Stomach (tissue), 9 donors: Measurements from ENCODE around the gene HTR6. TPM values are rescaled to one million over a fixed set of nuclear protein-coding genes. Genes with fewer than 3 reads are reported as not detected.

Source experiments
- DNase-seq, 2 donors: peaks; one replicate each; pipeline versions ENCODE4 v3.0.0 to v3.0.0-alpha.2; 2013 to 2019
- H3K27ac ChIP-seq, 5 donors: fragments of 200-600 bp in 4 of 5; sonication (generic) in 4 of 5; one replicate each; pipeline ENCODE4 v1.5.1; 2013 to 2019; ENCODE audit warnings: mild to moderate bottlenecking in 1 of 5, moderate library complexity in 1 of 5
- H3K27me3 ChIP-seq, 3 donors: fragments of 200-600 bp; sonication (generic); one replicate each; pipeline ENCODE4 v1.5.1; 2017 to 2019; ENCODE audit warnings: mixed run types in 1 of 3
- H3K36me3 ChIP-seq, 4 donors: fragments of 200-600 bp; sonication (generic); 1 replicate in 3 of 4; 2 replicates in 1 of 4; pipeline ENCODE4 v1.5.1; 2016 to 2019
- H3K4me1 ChIP-seq, 4 donors: fragments of 200-600 bp; sonication (generic); one replicate each; pipeline ENCODE4 v1.5.1; 2016 to 2019
- H3K4me3 ChIP-seq, 4 donors: fragments of 200-600 bp; sonication (generic) in 3 of 4; one replicate each; pipeline ENCODE4 v1.5.1; 2016 to 2019; ENCODE audit warnings: mild to moderate bottlenecking in 1 of 4
- H3K9me3 ChIP-seq, 4 donors: fragments of 200-600 bp; sonication (generic); one replicate each; pipeline ENCODE4 v1.5.1; 2016 to 2019
- EP300 ChIP-seq: sonication (generic); formaldehyde crosslinking; IDR thresholded peaks from one replicate; pipeline ENCODE4 v1.6.1; 2017; ENCODE audit warnings: antibody characterized with exemption
- POLR2A ChIP-seq, 4 donors: fragments of 450-650 bp; IDR thresholded peaks; one replicate each; pipeline ENCODE4 v1.6.1; 2016; ENCODE audit warnings: antibody characterized with exemption in 4 of 4, control low read depth in 2 of 4, mild to moderate bottlenecking in 1 of 4, moderate library complexity in 1 of 4
- POLR2AphosphoS5 ChIP-seq, 3 donors: sonication (generic); formaldehyde crosslinking; IDR thresholded peaks; one replicate each; pipeline ENCODE4 v1.6.1; 2016; ENCODE audit warnings: antibody characterized with exemption in 3 of 3
- WGBS, 5 donors: extraction: QIAGEN DNeasy Blood & Tissue Kit in 3 of 5; methylation state at CpG; one replicate each; pipeline versions ENCODE4 v1.1.5 to v1.1.7; 2013 to 2018; 5-methylcytosine and 5-hydroxymethylcytosine counted together
- intact Hi-C: fragments of 100-400 bp; cut with DNase I; formaldehyde crosslinking; loops from one replicate; pipeline ENCODE4 v1.15.1; 2023; ENCODE audit warnings: low total_unique reads
- polyA plus RNA-seq, 3 donors: library from polyadenylated mRNA; stranded (reverse); fragments of 200-250 nt; gene quantifications; one replicate each; pipeline ENCODE4 v1.2.3, GENCODE V29; 2013
- total RNA-seq, 5 donors: library from RNA; depleted of rRNA; stranded (reverse); fragments of >200 nt; gene quantifications; one replicate each; pipeline versions ENCODE4 v1.1.0 to v1.2.3, GENCODE V29; 2014 to 2016
- TF ChIP-seq, protein P1 (sequence below), 7 experiments: fragments of 450-650 bp in 4 of 7; fragments of 200-600 bp in 3 of 7; sonication (generic) in 3 of 7; IDR thresholded peaks; one replicate each; pipeline ENCODE4 v1.5.1; 2016 to 2019; ENCODE audit warnings: antibody characterized with exemption in 7 of 7, control low read depth in 2 of 7, mild to moderate bottlenecking in 1 of 7
- donor health status: healthy with polysubstance abuse.
- donor health status: Bipolar disorder and iron deficiency.
- donor health status: healthy.

HTR6 gene
- total and polyA plus RNA-seq, 8 donors: not detected

GRCh38 chr1:19717467-19717866, 52.8 kb downstream of the HTR6 start:
- intact Hi-C loops: no loop called here
- 77 to 89% (median 85%) methylated on average over 6 of the region's 6 CpGs for whole genome bisulfite sequencing, 5 donors
- H3K27me3 ChIP-seq: no peaks in the 10 kb centered on the region
- TF ChIP-seq POLR2A (IDR thresholded peaks at IDR 0.05) (no peak), POLR2AphosphoS5 (IDR thresholded peaks at IDR 0.05) (no peak), EP300 (no peak)
- TF ChIP-seq, protein P1, sequence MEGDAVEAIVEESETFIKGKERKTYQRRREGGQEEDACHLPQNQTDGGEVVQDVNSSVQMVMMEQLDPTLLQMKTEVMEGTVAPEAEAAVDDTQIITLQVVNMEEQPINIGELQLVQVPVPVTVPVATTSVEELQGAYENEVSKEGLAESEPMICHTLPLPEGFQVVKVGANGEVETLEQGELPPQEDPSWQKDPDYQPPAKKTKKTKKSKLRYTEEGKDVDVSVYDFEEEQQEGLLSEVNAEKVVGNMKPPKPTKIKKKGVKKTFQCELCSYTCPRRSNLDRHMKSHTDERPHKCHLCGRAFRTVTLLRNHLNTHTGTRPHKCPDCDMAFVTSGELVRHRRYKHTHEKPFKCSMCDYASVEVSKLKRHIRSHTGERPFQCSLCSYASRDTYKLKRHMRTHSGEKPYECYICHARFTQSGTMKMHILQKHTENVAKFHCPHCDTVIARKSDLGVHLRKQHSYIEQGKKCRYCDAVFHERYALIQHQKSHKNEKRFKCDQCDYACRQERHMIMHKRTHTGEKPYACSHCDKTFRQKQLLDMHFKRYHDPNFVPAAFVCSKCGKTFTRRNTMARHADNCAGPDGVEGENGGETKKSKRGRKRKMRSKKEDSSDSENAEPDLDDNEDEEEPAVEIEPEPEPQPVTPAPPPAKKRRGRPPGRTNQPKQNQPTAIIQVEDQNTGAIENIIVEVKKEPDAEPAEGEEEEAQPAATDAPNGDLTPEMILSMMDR (IDR thresholded peaks at IDR 0.05): no peak
- H3K36me3 ChIP-seq: peaks cover 0 to 56% (median 25%) of the 10 kb centered on the region in 4 donors
- peaks cover 0 to 9% (median 0%) of the 10 kb centered on the region in 4 donors for H3K4me1 ChIP-seq
- no peak overlapping the region for H3K27ac ChIP-seq
- DNase-seq: no peak
- no peak overlapping the region for H3K4me3 ChIP-seq
- H3K9me3 ChIP-seq: no peaks in the 10 kb centered on the region

GRCh38 chr1:19720174-19720573, 55.5 kb downstream of the HTR6 start:
- Histone ChIP-seq H3K4me1 (peaks cover 0 to 8% (median 0%) of the 10 kb centered on the region in 4 donors), H3K4me3 (no peak overlapping the region), H3K27ac (no peak overlapping the region), H3K36me3 (peaks cover 3 to 74% (median 42%) of the 10 kb centered on the region in 4 donors), H3K9me3 (no peaks in the 10 kb centered on the region), H3K27me3 (no peaks in the 10 kb centered on the region)
- intact Hi-C loops: no loop called here
- no peak for TF ChIP-seq EP300
- TF ChIP-seq POLR2A (IDR thresholded peaks at IDR 0.05): no peak
- TF ChIP-seq, protein P1 (IDR thresholded peaks at IDR 0.05): no peak
- no peak for TF ChIP-seq POLR2AphosphoS5 (IDR thresholded peaks at IDR 0.05)
- no peak for DNase-seq
- WGBS, 5 donors: 95 to 100% (median 99%) methylated on average over 4 of the region's 4 CpGs

GRCh38 chr1:19720973-19721372, 56.3 kb downstream of the HTR6 start:
- H3K36me3 ChIP-seq: peaks cover 3 to 82% (median 50%) of the 10 kb centered on the region in 4 donors
- 72 to 87% (median 81%) methylated on average over 4 of the region's 4 CpGs for WGBS, 5 donors
- no peak overlapping the region for H3K27ac ChIP-seq
- intact Hi-C loops: no loop called here
- TF ChIP-seq EP300 (no peak), POLR2A (IDR thresholded peaks at IDR 0.05) (no peak), POLR2AphosphoS5 (IDR thresholded peaks at IDR 0.05) (no peak)
- TF ChIP-seq, protein P1 (IDR thresholded peaks at IDR 0.05): no peak
- no peaks in the 10 kb centered on the region for H3K9me3 ChIP-seq
- no peak overlapping the region for H3K4me3 ChIP-seq
- H3K4me1 ChIP-seq: no peaks in the 10 kb centered on the region
- no peak for DNase-seq
- H3K27me3 ChIP-seq: no peaks in the 10 kb centered on the region

GRCh38 chr1:19723874-19724273, 59.2 kb downstream of the HTR6 start:
- H3K9me3 ChIP-seq: no peaks in the 10 kb centered on the region
- TF ChIP-seq, protein P1 (IDR thresholded peaks at IDR 0.05): no peak
- TF ChIP-seq EP300: no peak
- no peak for TF ChIP-seq POLR2A (IDR thresholded peaks at IDR 0.05)
- TF ChIP-seq POLR2AphosphoS5 (IDR thresholded peaks at IDR 0.05): no peak
- no peak overlapping the region for H3K4me3 ChIP-seq
- H3K4me1 ChIP-seq: no peaks in the 10 kb centered on the region
- intact Hi-C loops: no loop called here
- 60 to 82% (median 69%) methylated on average over 4 of the region's 4 CpGs for WGBS, 5 donors
- peaks cover 10 to 93% (median 73%) of the 10 kb centered on the region in 4 donors for H3K36me3 ChIP-seq
- H3K27me3 ChIP-seq: no peaks in the 10 kb centered on the region
- no peak for DNase-seq
- H3K27ac ChIP-seq: no peak overlapping the region
